CD4-positive, alpha-beta memory T cell (primary cell): ENCODE measurements around the gene GAP43. TPM values are rescaled to one million over a fixed set of nuclear protein-coding genes. Genes with fewer than 3 reads are reported as not detected.
A peak's percentile ranks its signal among the peaks of the same experiment; 100 is the strongest.

Experiments
- CTCF ChIA-PET: fragments of 350-600 bp; sonication (Branson Sonifier 250); formaldehyde crosslinking; loops from one replicate; lab custom pipeline; 2021; ENCODE audit warnings: inconsistent platforms; ENCODE audit not compliant: partially characterized antibody; lab: Charles Lee
- POLR2A ChIA-PET: fragments of 350-600 bp; sonication (Branson Sonifier 250); formaldehyde crosslinking; loops from one replicate; lab custom pipeline; 2021; ENCODE audit not compliant: partially characterized antibody; lab: Charles Lee
- DNase-seq, 5 donors: peaks; one replicate each; pipeline versions ENCODE4 v3.0.0 to v3.0.0-alpha.2; 2020 to 2022; ENCODE audit warnings: mixed read lengths in 1 of 5
- H3K27ac ChIP-seq: one replicate; pipeline ENCODE4 v1.7.0; 2013; ENCODE audit warnings: low read depth, low read length
- H3K27me3 ChIP-seq: 2 replicates; pipeline ENCODE4 v1.7.0; 2013; ENCODE audit warnings: mild to moderate bottlenecking, low read length, moderate library complexity; ENCODE audit not compliant: insufficient read depth
- H3K36me3 ChIP-seq: 2 replicates; pipeline ENCODE4 v1.7.0; 2013; ENCODE audit warnings: mild to moderate bottlenecking, low read length, moderate library complexity; ENCODE audit not compliant: insufficient read depth
- H3K4me1 ChIP-seq: 2 replicates; pipeline ENCODE4 v1.7.0; 2013; ENCODE audit warnings: mild to moderate bottlenecking, low read length, moderate library complexity; ENCODE audit not compliant: insufficient read depth
- H3K4me3 ChIP-seq, 2 donors: one replicate each; pipeline ENCODE4 v1.7.0; 2013; ENCODE audit warnings: low read length in 2 of 2, mild to moderate bottlenecking in 1 of 2
- H3K9me3 ChIP-seq, 2 donors: one replicate each; pipeline ENCODE4 v1.7.0; 2013; ENCODE audit warnings: low read length in 2 of 2, control low read depth in 1 of 2; ENCODE audit not compliant: control insufficient read depth in 1 of 2
- H3K27ac Mint-ChIP-seq, 7 donors: one replicate each; pipeline ENCODE4 v1.8.0; 2020 to 2021; ENCODE audit warnings: mixed read lengths in 7 of 7, mild to moderate bottlenecking in 6 of 7, inconsistent platforms in 3 of 7, moderate library complexity in 3 of 7
- H3K27me3 Mint-ChIP-seq, 2 donors: one replicate each; pipeline ENCODE4 v1.8.0; 2020 to 2021; ENCODE audit warnings: mixed read lengths in 2 of 2
- H3K36me3 Mint-ChIP-seq, 2 donors: one replicate each; pipeline ENCODE4 v1.8.0; 2020 to 2021; ENCODE audit warnings: mixed read lengths in 2 of 2, inconsistent platforms in 1 of 2, mild to moderate bottlenecking in 1 of 2
- H3K4me1 Mint-ChIP-seq, 4 donors: one replicate each; pipeline ENCODE4 v1.8.0; 2020 to 2021; ENCODE audit warnings: mixed read lengths in 4 of 4, mild to moderate bottlenecking in 1 of 4
- H3K4me3 Mint-ChIP-seq, 8 donors: one replicate each; pipeline ENCODE4 v1.8.0; 2020 to 2021; ENCODE audit warnings: mixed read lengths in 8 of 8, mild to moderate bottlenecking in 7 of 8, moderate library complexity in 6 of 8, inconsistent platforms in 3 of 8
- H3K9me3 Mint-ChIP-seq, 8 donors: one replicate each; pipeline ENCODE4 v1.8.0; 2020 to 2021; ENCODE audit warnings: mixed read lengths in 8 of 8, mild to moderate bottlenecking in 5 of 8, inconsistent platforms in 3 of 8, moderate library complexity in 1 of 8
- intact Hi-C: fragments of 100-400 bp; cut with micrococcal nuclease; formaldehyde crosslinking; loops from one replicate; pipeline ENCODE4 v1.15.1; 2023
- polyA plus RNA-seq, 2 donors: library from polyadenylated mRNA; unstranded; fragments of 300-500 nt; fragmentation: Illumina TruSeq; gene quantifications; one replicate each; pipeline ENCODE4 v1.2.3, GENCODE V29; 2021
- total RNA-seq, 2 experiments: library from RNA; stranded (reverse); gene quantifications; one replicate each; pipeline ENCODE4 v1.2.3, GENCODE V29; 2021

Gene GAP43
- total and polyA plus RNA-seq, 4 experiments from 2014 or later = not detected

DNA sequence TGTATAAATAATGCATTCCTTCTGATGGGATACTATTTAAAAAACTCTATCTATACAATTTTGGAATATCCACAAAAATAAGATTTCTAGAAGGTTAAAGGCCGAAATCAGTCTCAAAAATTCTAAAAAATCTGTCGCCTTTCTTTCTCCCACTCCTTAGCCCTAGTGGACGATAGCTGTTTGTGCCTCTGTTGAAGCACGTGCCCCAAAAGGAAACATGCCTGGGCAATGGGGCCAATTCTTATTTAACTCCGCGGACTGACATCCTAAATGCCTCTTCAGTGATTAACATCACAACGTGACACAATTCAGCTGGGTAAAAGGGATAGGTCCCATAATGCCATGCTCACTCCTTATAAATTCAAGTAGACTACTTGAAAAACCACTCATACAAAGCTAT, 65.1 kb downstream of the GAP43 start:
- Histone ChIP-seq H3K27ac (no peak overlapping the region), H3K9me3 (no peaks in the 10 kb centered on the region), H3K4me3 (no peak overlapping the region), H3K4me1 (no peaks in the 10 kb centered on the region), H3K36me3 (no peaks in the 10 kb centered on the region), H3K27me3 (no peaks in the 10 kb centered on the region)
- peaks cover 0 to 3% (median 0%) of the 10 kb centered on the region in 4 donors for H3K4me1 Mint-ChIP-seq
- DNase-seq = no peak
- H3K4me3 Mint-ChIP-seq = no peak overlapping the region
- no peaks in the 10 kb centered on the region for H3K27me3 Mint-ChIP-seq
- H3K27ac Mint-ChIP-seq = no peak overlapping the region
- intact Hi-C loops = no loop called here
- no peaks in the 10 kb centered on the region for H3K9me3 Mint-ChIP-seq
- no peaks in the 10 kb centered on the region for H3K36me3 Mint-ChIP-seq
- ChIA-PET POLR2A (no interaction called here), CTCF (interaction anchor here (0.6 to 1.4 kb wide), 3 partner anchors 9 to 597 kb away, joined by 3 to 4 read pairs (median 4); no protein-coding TSS in a partner anchor)

DNA sequence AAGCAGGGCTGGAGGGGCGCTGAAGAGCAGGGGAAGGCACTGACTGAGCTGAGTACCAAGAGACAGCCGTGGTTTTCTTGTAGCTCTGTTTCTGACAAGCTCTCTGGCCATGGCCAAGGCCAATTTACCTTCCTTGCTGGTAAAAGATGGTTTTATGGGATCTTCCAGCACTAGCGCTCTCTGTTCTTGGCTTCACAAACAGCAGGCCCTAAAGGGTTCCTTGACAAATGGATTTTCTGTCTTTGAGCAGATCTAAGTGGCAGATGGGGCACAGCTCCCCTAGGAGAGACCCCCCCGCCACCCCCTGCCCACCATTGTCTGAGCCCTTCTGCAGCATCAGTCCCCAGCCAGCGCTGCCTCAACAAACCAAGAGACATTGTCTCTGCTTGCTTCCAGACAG, 66.6 kb downstream of the GAP43 start:
- Histone ChIP-seq H3K36me3 (no peaks in the 10 kb centered on the region), H3K4me3 (no peak overlapping the region), H3K9me3 (no peaks in the 10 kb centered on the region), H3K27ac (no peak overlapping the region), H3K4me1 (no peaks in the 10 kb centered on the region), H3K27me3 (no peaks in the 10 kb centered on the region)
- intact Hi-C loops = loop anchor here (5.0 to 10.0 kb wide), 2 partner anchors 865 to 1308 kb away; no protein-coding TSS in a partner anchor
- Mint-ChIP-seq H3K36me3 (no peaks in the 10 kb centered on the region), H3K27ac (peak overlapping the region in 2 of 7 donors; percentile 38), H3K27me3 (no peaks in the 10 kb centered on the region), H3K4me1 (peaks cover 0 to 3% (median 0%) of the 10 kb centered on the region in 4 donors), H3K9me3 (no peaks in the 10 kb centered on the region), H3K4me3 (no peak overlapping the region)
- ChIA-PET POLR2A (interaction anchor here (1.2 kb wide), 1 partner anchor 541 kb away, joined by 3 read pairs; no protein-coding TSS in a partner anchor), CTCF (interaction anchor here (1.4 kb wide), 1 partner anchor 8 kb away, joined by 4 read pairs; no protein-coding TSS in a partner anchor)
- no peak for DNase-seq

DNA sequence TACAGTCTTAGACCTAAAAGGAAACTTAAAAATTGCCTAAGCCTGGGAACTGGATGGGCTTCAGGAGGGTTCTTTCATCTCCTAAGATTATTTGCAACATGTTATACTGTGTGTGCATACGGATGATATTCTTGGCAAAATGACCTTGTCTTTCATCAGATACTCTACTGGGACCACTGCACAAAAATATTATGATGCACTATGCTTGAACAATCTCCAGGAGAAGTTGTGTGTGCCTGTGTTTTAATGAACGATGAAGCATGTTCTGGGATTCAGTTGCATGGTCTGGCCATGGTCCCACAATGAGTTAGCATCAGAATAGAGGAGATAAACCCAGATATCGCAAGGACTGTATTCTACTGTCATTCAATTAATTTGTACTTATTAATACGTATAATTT, 68.7 kb downstream of the GAP43 start:
- ChIA-PET CTCF (interaction anchor here (1.0 to 1.6 kb wide), 3 partner anchors 474 to 1847 kb away, joined by 3 to 6 read pairs (median 3); no protein-coding TSS in a partner anchor), POLR2A (no interaction called here)
- Mint-ChIP-seq H3K27me3 (no peaks in the 10 kb centered on the region), H3K36me3 (no peaks in the 10 kb centered on the region), H3K9me3 (no peaks in the 10 kb centered on the region), H3K4me1 (peaks cover 0 to 3% (median 0%) of the 10 kb centered on the region in 4 donors), H3K4me3 (no peak overlapping the region), H3K27ac (no peak overlapping the region)
- intact Hi-C loops = loop anchor here (2.0 to 10.0 kb wide), 4 partner anchors 33 to 1310 kb away; no protein-coding TSS in a partner anchor
- Histone ChIP-seq H3K9me3 (no peaks in the 10 kb centered on the region), H3K4me3 (no peak overlapping the region), H3K27me3 (no peaks in the 10 kb centered on the region), H3K36me3 (no peaks in the 10 kb centered on the region), H3K4me1 (no peaks in the 10 kb centered on the region), H3K27ac (no peak overlapping the region)
- no peak for DNase-seq

DNA sequence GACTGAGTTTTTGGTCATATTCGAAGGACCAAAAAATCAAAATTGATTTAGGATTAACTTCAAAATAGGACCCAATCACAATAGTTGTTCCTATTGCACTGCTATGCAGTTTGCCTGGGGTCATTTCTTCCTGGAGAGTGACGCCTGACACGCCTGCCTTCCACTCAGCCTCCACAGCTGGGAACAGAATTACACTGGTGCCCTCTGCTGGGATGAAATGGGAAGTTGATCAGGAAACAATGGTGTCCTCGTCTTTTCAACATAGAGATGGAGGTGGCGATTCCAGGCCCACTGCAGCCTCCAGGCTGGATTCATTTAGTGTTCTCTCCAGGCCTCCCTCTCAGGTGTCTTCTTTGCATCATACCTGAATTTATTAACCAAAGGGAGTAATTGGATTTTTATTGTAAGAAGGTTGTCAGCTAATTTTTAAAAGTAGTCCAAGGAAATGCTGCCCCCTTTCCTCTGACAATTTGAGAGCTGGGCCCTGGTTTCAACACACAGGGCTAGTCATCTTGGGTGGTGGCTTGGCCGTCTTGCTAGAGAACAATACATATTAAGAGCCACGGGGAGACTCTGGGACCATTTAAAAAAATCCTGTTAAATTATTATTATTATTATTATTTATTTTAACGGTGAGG, 69.7 kb downstream of the GAP43 start:
- Histone ChIP-seq H3K27me3 (no peaks in the 10 kb centered on the region), H3K36me3 (no peaks in the 10 kb centered on the region), H3K4me3 (no peak overlapping the region), H3K9me3 (no peaks in the 10 kb centered on the region), H3K27ac (no peak overlapping the region), H3K4me1 (no peaks in the 10 kb centered on the region)
- Mint-ChIP-seq H3K4me3 (no peak overlapping the region), H3K27ac (peak overlapping the region in 1 of 7 donors; percentile 27), H3K27me3 (no peaks in the 10 kb centered on the region), H3K9me3 (no peaks in the 10 kb centered on the region), H3K36me3 (no peaks in the 10 kb centered on the region), H3K4me1 (peaks cover 0 to 3% (median 0%) of the 10 kb centered on the region in 4 donors)
- POLR2A ChIA-PET = interaction anchor here (1.1 kb wide), 1 partner anchor 592 kb away, joined by 3 read pairs; no protein-coding TSS in a partner anchor
- intact Hi-C loops = loop anchor here (1.0 to 10.0 kb wide), 10 partner anchors 34 to 1311 kb away; partner anchors contain the start of gene ZBTB20
- CTCF ChIA-PET = interaction anchor here (0.7 to 2.3 kb wide), 17 partner anchors 10 to 653 kb away, joined by 3 to 14 read pairs (median 3); no protein-coding TSS in a partner anchor
- DNase-seq = peak; percentile 51 to 68 (median 56)

DNA sequence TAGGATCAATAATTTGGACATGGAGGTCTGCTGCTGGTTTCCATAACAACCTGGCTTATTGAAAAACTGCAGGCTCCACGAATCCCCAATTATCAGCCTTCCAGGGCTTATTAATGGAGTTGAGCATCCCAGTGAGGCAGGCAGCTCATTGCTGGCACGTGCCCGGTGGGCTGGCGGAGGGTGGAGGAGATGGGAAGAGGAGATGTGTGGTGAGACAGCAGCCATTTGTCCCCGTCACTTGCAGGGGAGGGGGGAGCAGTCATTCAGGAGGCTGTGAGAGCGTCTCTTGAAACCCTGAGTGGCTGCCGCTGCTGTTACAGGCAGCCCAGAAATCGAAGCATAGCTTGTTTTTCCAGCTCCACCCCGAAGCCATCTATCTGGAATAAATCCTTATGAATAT, 70.6 kb downstream of the GAP43 start:
- Mint-ChIP-seq H3K4me1 (peaks cover 0 to 3% (median 0%) of the 10 kb centered on the region in 4 donors), H3K27ac (no peak overlapping the region), H3K36me3 (no peaks in the 10 kb centered on the region), H3K4me3 (no peak overlapping the region), H3K27me3 (peaks cover 0 to 2% of the 10 kb centered on the region in 2 donors), H3K9me3 (no peaks in the 10 kb centered on the region)
- H3K9me3 ChIP-seq = no peaks in the 10 kb centered on the region
- H3K4me3 ChIP-seq = no peak overlapping the region
- intact Hi-C loops = loop anchor here (1.0 to 10.0 kb wide), 10 partner anchors 35 to 1312 kb away; partner anchors contain the start of gene ZBTB20
- POLR2A ChIA-PET = interaction anchor here (0.7 to 1.1 kb wide), 2 partner anchors 21 to 593 kb away, joined by 3 read pairs; no protein-coding TSS in a partner anchor
- CTCF ChIA-PET = interaction anchor here (0.6 to 2.3 kb wide), 11 partner anchors 9 to 652 kb away, joined by 3 to 14 read pairs (median 3); no protein-coding TSS in a partner anchor
- DNase-seq = no peak
- no peaks in the 10 kb centered on the region for H3K36me3 ChIP-seq
- no peaks in the 10 kb centered on the region for H3K4me1 ChIP-seq
- no peaks in the 10 kb centered on the region for H3K27me3 ChIP-seq
- no peak overlapping the region for H3K27ac ChIP-seq

- Mint-ChIP-seq H3K4me1 (peaks cover 0 to 6% (median 0%) of the 10 kb centered on the region in 4 donors), H3K36me3 (no peaks in the 10 kb centered on the region), H3K27me3 (peaks cover 2 to 4% of the 10 kb centered on the region in 2 donors), H3K4me3 (no peak overlapping the region), H3K9me3 (no peaks in the 10 kb centered on the region), H3K27ac (no peak overlapping the region)
- Histone ChIP-seq H3K9me3 (no peaks in the 10 kb centered on the region), H3K4me3 (no peak overlapping the region), H3K4me1 (no peaks in the 10 kb centered on the region), H3K27ac (no peak overlapping the region), H3K27me3 (no peaks in the 10 kb centered on the region), H3K36me3 (no peaks in the 10 kb centered on the region)
- DNase-seq = no peak
- POLR2A ChIA-PET = no interaction called here
- CTCF ChIA-PET = no interaction called here
- intact Hi-C loops = loop anchor here (10.0 kb wide), 1 partner anchor 870 kb away; no protein-coding TSS in a partner anchor
These were observed 71.8 kb downstream of the GAP43 start for GRCh38 chr3:115695090-115695489.
